K562 (cell line): ENCODE results near the gene NOL8. TPM values are rescaled to one million over a fixed set of nuclear protein-coding genes. Genes with fewer than 3 reads are reported as not detected.

Experiments
- ARNT ChIP-seq, 2 experiments: fragments of 450-650 bp; IDR thresholded peaks; 2 replicates each; pipeline ENCODE4 v1.6.1; 2016; ENCODE audit warnings: mild to moderate bottlenecking in 1 of 2
- BRD9 ChIP-seq: fragments of 450-650 bp; IDR thresholded peaks from 2 replicates; pipeline ENCODE4 v1.6.1; 2018; ENCODE audit warnings: low read depth; ENCODE audit not compliant: partially characterized antibody
- CEBPB ChIP-seq: fragments of 450-650 bp; IDR thresholded peaks from 2 replicates; pipeline ENCODE4 v1.6.1; 2016; ENCODE audit warnings: missing genetic modification characterization, missing compliant biosample characterization
- FOXJ2 ChIP-seq: fragments of 200-800 bp; sonication (Bioruptor generic); IDR thresholded peaks from 2 replicates; pipeline ENCODE4 v1.6.1; 2016; ENCODE audit warnings: missing genetic modification characterization, missing compliant biosample characterization
- MTA1 ChIP-seq: fragments of 450-650 bp; IDR thresholded peaks from 2 replicates; pipeline ENCODE4 v1.6.1; 2017; ENCODE audit warnings: borderline replicate concordance
- PTTG1 ChIP-seq: fragments of 450-650 bp; IDR thresholded peaks from 2 replicates; pipeline ENCODE4 v1.6.1; 2016; ENCODE audit warnings: low read depth, mild to moderate bottlenecking, missing genetic modification characterization, missing compliant biosample characterization
- SOX6 ChIP-seq: fragments of 450-650 bp; IDR thresholded peaks from 2 replicates; pipeline ENCODE4 v1.6.1; 2014; ENCODE audit warnings: mild to moderate bottlenecking
- SPI1 ChIP-seq: IDR thresholded peaks from 2 replicates; pipeline ENCODE4 v1.6.1; 2011; ENCODE audit warnings: low read depth, low read length, control low read depth, borderline replicate concordance
- TAF15 ChIP-seq: fragments of 200-400 bp; formaldehyde crosslinking; IDR thresholded peaks from 2 replicates; pipeline ENCODE4 v1.6.1; 2017; ENCODE audit warnings: mild to moderate bottlenecking, low read depth, low read length, moderate library complexity
- TFAM ChIP-seq: fragments of 250-450 bp; sonication (Bioruptor Pico); conservative IDR thresholded peaks from 2 replicates; pipeline ENCODE4 v1.5.0; 2021; ENCODE audit warnings: mild to moderate bottlenecking, moderate library complexity
- ZBTB7A ChIP-seq: IDR thresholded peaks from 2 replicates; pipeline ENCODE4 v1.6.1; 2011; ENCODE audit warnings: low read depth, mild to moderate bottlenecking, low read length, moderate library complexity, borderline replicate concordance; ENCODE audit not compliant: control insufficient read depth
- ZFP1 ChIP-seq: fragments of 450-650 bp; formaldehyde crosslinking; IDR thresholded peaks from 2 replicates; pipeline ENCODE4 v1.4.0; 2020; ENCODE audit warnings: mild to moderate bottlenecking, mixed read lengths
- ZNF780A ChIP-seq: fragments of 250-450 bp; sonication (Bioruptor Pico); IDR thresholded peaks from 2 replicates; pipeline ENCODE4 v1.5.0; 2021; ENCODE audit warnings: mild to moderate bottlenecking
- polyA plus RNA-seq, 8 experiments: library from polyadenylated mRNA; depleted of rRNA in 4 of 8; stranded (reverse) in 5 of 8; unstranded in 3 of 8; fragments of >200 nt; fragmentation: Nextera tagmentation in 2 of 8; fragmentation: Illumina TruSeq in 1 of 8; extraction: Ambion mirVana in 2 of 8; extraction: Trizol in 1 of 8; gene quantifications; 2 replicates each; pipeline versions ENCODE4 v1.2.1 to v1.2.3, GENCODE V29; 2011 to 2014; ENCODE audit warnings: inconsistent platforms in 1 of 8, missing spikeins in 1 of 8
- total RNA-seq, 7 experiments: library from RNA; depleted of rRNA in 6 of 7; stranded (reverse); fragments of >200 nt in 6 of 7; fragmentation: Illumina TruSeq in 2 of 7; extraction: Trizol in 2 of 7; gene quantifications; 2 replicates each; pipeline versions ENCODE4 v1.2.1 to v1.2.3, GENCODE V29; 2011 to 2021; ENCODE audit warnings: low replicate concordance in 1 of 7
- TF ChIP-seq, protein P1 (sequence below): fragments of 250-450 bp; sonication (Bioruptor Pico); IDR thresholded peaks from 2 replicates; pipeline ENCODE4 v1.4.0; 2020; ENCODE audit warnings: mild to moderate bottlenecking, moderate library complexity
- TF ChIP-seq, protein P2 (sequence below): fragments of 250-450 bp; sonication (Bioruptor Pico); IDR thresholded peaks from 2 replicates; pipeline ENCODE4 v1.5.1; 2021; ENCODE audit warnings: mild to moderate bottlenecking
- TF ChIP-seq, protein P3 (sequence below), 3 experiments: fragments of 200-800 bp in 1 of 3; sonication (Bioruptor generic) in 1 of 3; sonication (generic) in 1 of 3; formaldehyde crosslinking in 1 of 3; IDR thresholded peaks; 2 replicates each; pipeline versions ENCODE4 v1.6.1 to v1.8.0; 2016 to 2022; ENCODE audit warnings: mild to moderate bottlenecking in 2 of 3, missing compliant biosample characterization in 2 of 3, missing genetic modification characterization in 2 of 3, missing genetic modification reagents in 1 of 3
- TF ChIP-seq, protein P4 (sequence below), 2 experiments: fragments of 200-800 bp in 1 of 2; sonication (Bioruptor generic) in 1 of 2; sonication (generic) in 1 of 2; formaldehyde crosslinking in 1 of 2; IDR thresholded peaks in 1 of 2; conservative IDR thresholded peaks in 1 of 2; 2 replicates each; pipeline versions ENCODE4 v1.5.0 to v1.6.1; 2016 to 2020; ENCODE audit warnings: missing compliant biosample characterization in 1 of 2, missing genetic modification characterization in 1 of 2, missing genetic modification reagents in 1 of 2
- TF ChIP-seq, protein P5 (sequence below): IDR thresholded peaks from 2 replicates; pipeline ENCODE4 v1.6.1; 2012; ENCODE audit warnings: low read depth, low read length, improper control_type of control experiment, borderline replicate concordance

NOL8 gene
- total and polyA plus RNA-seq, 9 of the 15 experiments (the other 6 are each of a cell fraction or from before 2014, with no cell fraction given) = 51.3 to 91.5 (median 58.7) TPM

DNA sequence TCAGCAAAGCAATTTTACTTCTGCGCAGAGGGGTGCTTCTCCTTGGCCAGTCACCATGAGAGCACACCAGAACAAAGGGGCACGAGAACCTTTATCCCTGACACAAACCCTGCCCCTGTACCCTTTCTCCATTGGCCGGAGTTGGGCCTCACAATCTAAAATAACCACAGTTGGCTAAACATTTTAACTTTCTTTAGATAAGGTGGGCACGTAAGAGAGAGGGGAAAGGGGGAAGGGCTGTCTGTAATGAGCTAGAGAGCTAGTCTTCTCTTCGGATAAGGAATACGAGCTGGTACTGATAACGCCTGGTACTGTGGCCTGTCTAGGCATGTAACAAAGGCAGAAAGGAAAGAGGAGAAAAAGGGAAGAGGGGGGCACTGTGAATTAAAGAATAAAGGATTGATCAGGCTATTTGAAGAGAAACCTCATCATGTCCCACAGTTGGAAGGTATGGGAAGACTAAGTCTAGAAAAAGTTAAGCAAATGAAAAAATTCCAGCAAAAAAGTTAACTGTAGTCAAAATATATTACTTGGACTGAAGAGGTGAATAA lies 29.8 kb downstream of the NOL8 start (continued):
- TF ChIP-seq ZBTB7A = no peak
- TF ChIP-seq, protein P1, sequence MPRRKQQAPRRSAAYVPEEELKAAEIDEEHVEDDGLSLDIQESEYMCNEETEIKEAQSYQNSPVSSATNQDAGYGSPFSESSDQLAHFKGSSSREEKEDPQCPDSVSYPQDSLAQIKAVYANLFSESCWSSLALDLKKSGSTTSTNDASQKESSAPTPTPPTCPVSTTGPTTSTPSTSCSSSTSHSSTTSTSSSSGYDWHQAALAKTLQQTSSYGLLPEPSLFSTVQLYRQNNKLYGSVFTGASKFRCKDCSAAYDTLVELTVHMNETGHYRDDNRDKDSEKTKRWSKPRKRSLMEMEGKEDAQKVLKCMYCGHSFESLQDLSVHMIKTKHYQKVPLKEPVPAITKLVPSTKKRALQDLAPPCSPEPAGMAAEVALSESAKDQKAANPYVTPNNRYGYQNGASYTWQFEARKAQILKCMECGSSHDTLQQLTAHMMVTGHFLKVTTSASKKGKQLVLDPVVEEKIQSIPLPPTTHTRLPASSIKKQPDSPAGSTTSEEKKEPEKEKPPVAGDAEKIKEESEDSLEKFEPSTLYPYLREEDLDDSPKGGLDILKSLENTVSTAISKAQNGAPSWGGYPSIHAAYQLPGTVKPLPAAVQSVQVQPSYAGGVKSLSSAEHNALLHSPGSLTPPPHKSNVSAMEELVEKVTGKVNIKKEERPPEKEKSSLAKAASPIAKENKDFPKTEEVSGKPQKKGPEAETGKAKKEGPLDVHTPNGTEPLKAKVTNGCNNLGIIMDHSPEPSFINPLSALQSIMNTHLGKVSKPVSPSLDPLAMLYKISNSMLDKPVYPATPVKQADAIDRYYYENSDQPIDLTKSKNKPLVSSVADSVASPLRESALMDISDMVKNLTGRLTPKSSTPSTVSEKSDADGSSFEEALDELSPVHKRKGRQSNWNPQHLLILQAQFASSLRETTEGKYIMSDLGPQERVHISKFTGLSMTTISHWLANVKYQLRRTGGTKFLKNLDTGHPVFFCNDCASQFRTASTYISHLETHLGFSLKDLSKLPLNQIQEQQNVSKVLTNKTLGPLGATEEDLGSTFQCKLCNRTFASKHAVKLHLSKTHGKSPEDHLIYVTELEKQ (CRISPR knock-in tag) = no peak
- TF ChIP-seq, protein P2, sequence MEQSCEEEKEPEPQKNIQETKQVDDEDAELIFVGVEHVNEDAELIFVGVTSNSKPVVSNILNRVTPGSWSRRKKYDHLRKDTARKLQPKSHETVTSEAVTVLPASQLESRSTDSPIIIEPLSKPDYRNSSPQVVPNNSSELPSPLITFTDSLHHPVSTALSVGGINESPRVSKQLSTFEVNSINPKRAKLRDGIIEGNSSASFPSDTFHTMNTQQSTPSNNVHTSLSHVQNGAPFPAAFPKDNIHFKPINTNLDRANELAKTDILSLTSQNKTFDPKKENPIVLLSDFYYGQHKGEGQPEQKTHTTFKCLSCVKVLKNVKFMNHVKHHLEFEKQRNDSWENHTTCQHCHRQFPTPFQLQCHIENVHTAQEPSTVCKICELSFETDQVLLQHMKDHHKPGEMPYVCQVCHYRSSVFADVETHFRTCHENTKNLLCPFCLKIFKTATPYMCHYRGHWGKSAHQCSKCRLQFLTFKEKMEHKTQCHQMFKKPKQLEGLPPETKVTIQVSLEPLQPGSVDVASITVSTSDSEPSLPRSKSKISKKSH = no peak
- peak; percentile 39; the same call in 1 of the 2 replicates for TF ChIP-seq SOX6
- TF ChIP-seq ZFP1 (CRISPR knock-in tag) = no peak
- TF ChIP-seq CEBPB (tag) = no peak
- TF ChIP-seq MTA1 = peak; percentile 76; the same call in 1 of the 2 replicates
- TF ChIP-seq SPI1 = peak; percentile 48; the same call in 1 of the 2 replicates
- no peak for TF ChIP-seq TAF15
- peak; percentile 60 for TF ChIP-seq BRD9
- no peak for TF ChIP-seq PTTG1 (tag)
- no peak for TF ChIP-seq ZNF780A
- TF ChIP-seq, protein P3, sequence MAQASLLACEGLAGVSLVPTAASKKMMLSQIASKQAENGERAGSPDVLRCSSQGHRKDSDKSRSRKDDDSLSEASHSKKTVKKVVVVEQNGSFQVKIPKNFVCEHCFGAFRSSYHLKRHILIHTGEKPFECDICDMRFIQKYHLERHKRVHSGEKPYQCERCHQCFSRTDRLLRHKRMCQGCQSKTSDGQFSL (CRISPR knock-in tag; IDR thresholded peaks at IDR 0.05) = no peak
- TF ChIP-seq, protein P3 (tag; IDR thresholded peaks at IDR 0.05) = no peak
- TF ChIP-seq, protein P4, sequence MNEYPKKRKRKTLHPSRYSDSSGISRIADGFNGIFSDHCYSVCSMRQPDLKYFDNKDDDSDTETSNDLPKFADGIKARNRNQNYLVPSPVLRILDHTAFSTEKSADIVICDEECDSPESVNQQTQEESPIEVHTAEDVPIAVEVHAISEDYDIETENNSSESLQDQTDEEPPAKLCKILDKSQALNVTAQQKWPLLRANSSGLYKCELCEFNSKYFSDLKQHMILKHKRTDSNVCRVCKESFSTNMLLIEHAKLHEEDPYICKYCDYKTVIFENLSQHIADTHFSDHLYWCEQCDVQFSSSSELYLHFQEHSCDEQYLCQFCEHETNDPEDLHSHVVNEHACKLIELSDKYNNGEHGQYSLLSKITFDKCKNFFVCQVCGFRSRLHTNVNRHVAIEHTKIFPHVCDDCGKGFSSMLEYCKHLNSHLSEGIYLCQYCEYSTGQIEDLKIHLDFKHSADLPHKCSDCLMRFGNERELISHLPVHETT (CRISPR knock-in tag; conservative IDR thresholded peaks at IDR 0.05 in 1 of 2, IDR thresholded peaks at IDR 0.05 in 1 of 2) = peak in 1 of 2 experiments; percentile 67; a peak in 1 of 4 replicates
- peak in 1 of 2 experiments; percentile 58; a peak in 1 of 4 replicates for TF ChIP-seq ARNT (IDR thresholded peaks at IDR 0.05)
- no peak for TF ChIP-seq TFAM (CRISPR knock-in tag)
- TF ChIP-seq, protein P5, sequence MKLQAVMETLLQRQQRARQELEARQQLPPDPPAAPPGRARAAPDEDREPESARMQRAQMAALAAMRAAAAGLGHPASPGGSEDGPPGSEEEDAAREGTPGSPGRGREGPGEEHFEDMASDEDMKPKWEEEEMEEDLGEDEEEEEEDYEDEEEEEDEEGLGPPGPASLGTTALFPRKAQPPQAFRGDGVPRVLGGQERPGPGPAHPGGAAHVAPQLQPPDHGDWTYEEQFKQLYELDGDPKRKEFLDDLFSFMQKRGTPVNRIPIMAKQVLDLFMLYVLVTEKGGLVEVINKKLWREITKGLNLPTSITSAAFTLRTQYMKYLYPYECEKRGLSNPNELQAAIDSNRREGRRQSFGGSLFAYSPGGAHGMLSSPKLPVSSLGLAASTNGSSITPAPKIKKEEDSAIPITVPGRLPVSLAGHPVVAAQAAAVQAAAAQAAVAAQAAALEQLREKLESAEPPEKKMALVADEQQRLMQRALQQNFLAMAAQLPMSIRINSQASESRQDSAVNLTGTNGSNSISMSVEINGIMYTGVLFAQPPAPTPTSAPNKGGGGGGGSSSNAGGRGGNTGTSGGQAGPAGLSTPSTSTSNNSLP = no peak
- no peak for TF ChIP-seq FOXJ2 (tag)
